ENCODE data around the gene TRAFD1.

- TF ChIP-seq POLR2A (IDR thresholded peaks at IDR 0.05; ENCODE audit: borderline replicate concordance, extremely low read depth, insufficient read depth, insufficient read length), result no peak
- TF ChIP-seq SRF (IDR thresholded peaks at IDR 0.05; ENCODE audit: low read depth), result no peak
- no peak for TF ChIP-seq CTCF (IDR thresholded peaks at IDR 0.05 in 2 of 3, conservative IDR thresholded peaks at IDR 0.05 in 1 of 3; ENCODE audit: borderline replicate concordance in 1 of 3, insufficient read depth in 1 of 3, low read depth in 2 of 3, low read length in 2 of 3)
- TF ChIP-seq SP1 (IDR thresholded peaks at IDR 0.05; ENCODE audit: low read depth), result no peak
- TF ChIP-seq ZNF274 (IDR thresholded peaks at IDR 0.05; ENCODE audit: low read depth, low read length), result no peak
- no peak for TF ChIP-seq POLR2AphosphoS5 (IDR thresholded peaks at IDR 0.05; ENCODE audit: low read depth, low read length)
- no peak for TF ChIP-seq REST (IDR thresholded peaks at IDR 0.05; ENCODE audit: low read depth)
- no peak for TF ChIP-seq EZH2 (IDR thresholded peaks at IDR 0.05)
- no peak for TF ChIP-seq RAD21 (IDR thresholded peaks at IDR 0.05; ENCODE audit: low read depth)
- TF ChIP-seq CEBPB (IDR thresholded peaks at IDR 0.05; ENCODE audit: low read depth), result no peak
These were observed 29.3 kb upstream of the TRAFD1 start for GRCh38 chr12:112096070-112096469.

All from HCT116 (cell line).